HG02623 (cell line): Measurements from ENCODE around the gene SELENBP1.

ENCODE experiments used
- ATAC-seq: cut with Tn5 transposase; IDR thresholded peaks from one replicate; pipeline ENCODE4 v1.9.1; 2021; ENCODE audit warnings: moderate library complexity; ENCODE audit not compliant: unreplicated experiment

The SELENBP1 gene

GRCh38 chr1:151346082-151346768, 26.3 kb downstream of the SELENBP1 start:
- ATAC-seq = no peak

- no peak for ATAC-seq
Measured at GRCh38 chr1:151344291-151344690, 28.2 kb downstream of the SELENBP1 start.

- no peak for ATAC-seq
Measured at GRCh38 chr1:151343587-151343986, 28.9 kb downstream of the SELENBP1 start.

- no peak for ATAC-seq
Measured at GRCh38 chr1:151342569-151342968, 29.9 kb downstream of the SELENBP1 start.

GRCh38 chr1:151342021-151342420, 30.5 kb downstream of the SELENBP1 start:
- ATAC-seq = no peak

- no peak for ATAC-seq
Measured at GRCh38 chr1:151340870-151341754, 31.4 kb downstream of the SELENBP1 start.

GRCh38 chr1:151336556-151336955, 35.9 kb downstream of the SELENBP1 start:
- ATAC-seq = no peak

GRCh38 chr1:151334822-151335221, 37.7 kb downstream of the SELENBP1 start:
- no peak for ATAC-seq

- peak; percentile 7 for ATAC-seq
Measured at GRCh38 chr1:151327903-151328674, 44.4 kb downstream of the SELENBP1 start.

GRCh38 chr1:151327223-151327902, 45.1 kb downstream of the SELENBP1 start, which contains the start of gene PI4KB:
Gene PI4KB, minus strand, starts transcription at chr1:151327416. Its CDS starts 10,935 bp downstream, at chr1:151316481.
- ATAC-seq = peak; percentile 71

GRCh38 chr1:151326619-151327222, 45.8 kb downstream of the SELENBP1 start:
- ATAC-seq = peak; percentile 47

GRCh38 chr1:151325646-151326429, 46.7 kb downstream of the SELENBP1 start:
- no peak for ATAC-seq

GRCh38 chr1:151325231-151325630, 47.3 kb downstream of the SELENBP1 start:
- ATAC-seq = no peak

- no peak for ATAC-seq
Measured at GRCh38 chr1:151324390-151324930, 48.0 kb downstream of the SELENBP1 start.

GRCh38 chr1:151318975-151319374, 53.5 kb downstream of the SELENBP1 start:
- ATAC-seq = no peak

GRCh38 chr1:151315565-151316235, 56.8 kb downstream of the SELENBP1 start:
- ATAC-seq = no peak
